GM21423 (cell line): Measurements from ENCODE around the gene PHC2.

Experiments used
- ATAC-seq: cut with Tn5 transposase; IDR thresholded peaks from one replicate; pipeline ENCODE4 v1.9.1; 2021; ENCODE audit warnings: mild to moderate bottlenecking, moderate library complexity; ENCODE audit not compliant: unreplicated experiment

The PHC2 gene

GRCh38 chr1:33372162-33372561 lies 58.7 kb downstream of the PHC2 start:
- no peak for ATAC-seq

GRCh38 chr1:33371334-33371733 lies 59.6 kb downstream of the PHC2 start:
- ATAC-seq: no peak

GRCh38 chr1:33370827-33371226 lies 60.1 kb downstream of the PHC2 start:
- no peak for ATAC-seq

GRCh38 chr1:33370301-33370700 lies 60.6 kb downstream of the PHC2 start:
- no peak for ATAC-seq

GRCh38 chr1:33369764-33370163 lies 61.1 kb downstream of the PHC2 start:
- no peak for ATAC-seq

- ATAC-seq: no peak
Observed at GRCh38 chr1:33369081-33369480, 61.8 kb downstream of the PHC2 start.

- ATAC-seq: no peak
Observed at GRCh38 chr1:33368431-33368830, 62.5 kb downstream of the PHC2 start.

GRCh38 chr1:33367485-33368405 lies 63.1 kb downstream of the PHC2 start:
- ATAC-seq: no peak

GRCh38 chr1:33366762-33367484 lies 64.0 kb downstream of the PHC2 start:
- no peak for ATAC-seq

GRCh38 chr1:33365560-33365997 lies 65.3 kb downstream of the PHC2 start:
- no peak for ATAC-seq

GRCh38 chr1:33364565-33364918 lies 66.4 kb downstream of the PHC2 start:
- no peak for ATAC-seq

GRCh38 chr1:33363470-33363861 lies 67.4 kb downstream of the PHC2 start:
- no peak for ATAC-seq

- ATAC-seq: no peak
Observed at GRCh38 chr1:33363021-33363420, 67.9 kb downstream of the PHC2 start.

- no peak for ATAC-seq
Observed at GRCh38 chr1:33361532-33362235, 69.2 kb downstream of the PHC2 start.

- no peak for ATAC-seq
Observed at GRCh38 chr1:33360367-33360766, 70.5 kb downstream of the PHC2 start.

- ATAC-seq: no peak
Observed at GRCh38 chr1:33359931-33360330, 71.0 kb downstream of the PHC2 start.

GRCh38 chr1:33358795-33359503 lies 71.9 kb downstream of the PHC2 start:
- ATAC-seq: no peak

GRCh38 chr1:33358114-33358794 lies 72.6 kb downstream of the PHC2 start:
- ATAC-seq: no peak

- ATAC-seq: no peak
Observed at GRCh38 chr1:33357099-33357498, 73.8 kb downstream of the PHC2 start.

GRCh38 chr1:33354707-33355316 lies 76.1 kb downstream of the PHC2 start:
- ATAC-seq: no peak
